SW480 (cell line): ENCODE data around the gene NES.
A peak's percentile ranks its signal among the peaks of the same experiment; 100 is the strongest.

Experiments used
- DNase-seq: peaks from one replicate; pipeline ENCODE4 v3.0.0-alpha.2; 2016; ENCODE audit warnings: low spot score

The NES gene

GRCh38 chr1:156676820-156677615 is at the start of gene NES:
Gene NES, minus strand, starts transcription at chr1:156677407. Its CDS starts 143 bp downstream, at chr1:156677264.
- DNase-seq, result peak; percentile 85

DNA sequence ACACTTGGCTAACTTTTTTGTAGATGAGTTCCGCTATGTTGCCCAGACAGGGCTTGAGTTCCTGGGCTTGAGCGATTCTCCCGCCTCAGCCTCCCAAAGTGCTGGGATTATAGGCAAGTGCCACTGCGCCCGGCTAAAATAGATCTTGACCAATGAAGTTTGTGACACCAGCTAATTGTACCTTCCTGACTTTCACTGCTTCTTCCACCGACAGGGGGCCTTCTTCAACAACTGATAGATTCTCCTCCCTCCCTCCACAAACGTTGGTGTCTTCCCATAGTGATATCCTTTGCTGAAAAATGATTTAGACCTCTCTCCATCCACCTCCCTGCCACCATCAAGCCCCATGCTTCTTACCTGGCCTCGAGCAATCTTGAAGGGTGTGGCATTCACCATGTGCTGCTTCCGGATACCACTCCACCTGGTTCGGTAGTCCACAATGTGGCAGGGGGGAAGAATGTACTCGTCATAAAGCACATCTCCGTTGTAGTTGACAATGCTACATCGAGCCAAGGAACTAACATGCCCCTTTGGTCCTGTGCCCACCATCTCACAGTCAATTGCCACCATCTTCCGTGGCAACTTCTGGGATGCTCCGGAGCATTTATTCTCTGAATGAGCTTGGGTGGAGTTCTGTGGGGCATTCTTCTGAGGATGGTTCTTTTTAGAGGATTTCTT is 49.5 kb upstream of the NES start:
- peak; percentile 77 for DNase-seq

DNA sequence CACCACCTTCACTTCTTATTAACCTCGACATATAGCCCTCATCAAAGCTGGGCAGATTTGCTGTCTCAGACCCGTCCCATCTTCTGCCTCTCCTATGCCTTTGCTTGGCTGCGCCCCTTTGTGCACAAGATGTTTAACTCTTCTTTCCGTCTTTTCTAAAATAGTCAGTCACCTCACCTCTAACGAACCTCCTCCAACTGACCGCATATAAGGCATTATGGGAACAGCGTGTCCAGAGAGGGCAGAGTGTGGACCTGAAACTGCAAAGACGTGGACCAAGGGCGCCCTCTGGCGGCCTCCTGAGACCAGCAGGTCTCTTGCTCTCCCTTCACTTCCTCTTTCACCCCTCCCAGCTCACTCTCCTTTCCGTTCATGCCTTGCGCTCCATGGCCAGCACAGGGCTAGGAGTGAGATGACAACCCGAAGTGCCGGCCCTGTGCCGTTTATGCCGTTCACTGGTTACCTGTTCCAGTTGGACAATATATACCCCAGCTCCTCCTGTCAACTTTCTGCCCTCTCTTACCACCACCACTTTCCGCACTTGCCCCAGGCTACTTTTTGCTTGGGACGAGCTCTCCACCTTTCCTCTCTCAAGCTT is 48.6 kb upstream of the NES start:
- peak; percentile 86 for DNase-seq

GRCh38 chr1:156721535-156721934 is 44.3 kb upstream of the NES start:
- no peak for DNase-seq

GRCh38 chr1:156721131-156721530 is 43.9 kb upstream of the NES start:
- no peak for DNase-seq

- DNase-seq, result no peak
Measured at GRCh38 chr1:156717351-156717750, 40.1 kb upstream of the NES start.

GRCh38 chr1:156714830-156715229 is 37.6 kb upstream of the NES start:
- no peak for DNase-seq

DNA sequence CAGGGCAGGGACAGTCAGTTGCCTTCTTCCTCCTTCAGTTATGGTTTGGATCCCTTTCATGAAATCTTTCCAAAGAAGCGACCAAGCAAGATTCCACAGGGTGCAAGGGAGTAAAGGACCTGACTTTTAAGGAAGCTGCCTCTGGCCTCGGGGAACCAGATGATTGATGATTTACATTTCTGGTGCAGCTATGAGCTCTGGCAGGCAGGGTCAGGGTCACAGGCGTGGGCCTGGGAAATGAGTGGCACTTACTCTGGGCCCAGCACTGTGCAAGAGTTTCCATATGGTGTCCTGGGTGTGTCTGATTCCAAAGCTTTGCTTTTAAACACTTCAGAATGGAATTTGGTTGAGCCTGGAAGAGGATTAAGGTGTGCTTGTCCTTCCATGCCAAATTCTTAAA is 35.4 kb upstream of the NES start:
- no peak for DNase-seq

DNA sequence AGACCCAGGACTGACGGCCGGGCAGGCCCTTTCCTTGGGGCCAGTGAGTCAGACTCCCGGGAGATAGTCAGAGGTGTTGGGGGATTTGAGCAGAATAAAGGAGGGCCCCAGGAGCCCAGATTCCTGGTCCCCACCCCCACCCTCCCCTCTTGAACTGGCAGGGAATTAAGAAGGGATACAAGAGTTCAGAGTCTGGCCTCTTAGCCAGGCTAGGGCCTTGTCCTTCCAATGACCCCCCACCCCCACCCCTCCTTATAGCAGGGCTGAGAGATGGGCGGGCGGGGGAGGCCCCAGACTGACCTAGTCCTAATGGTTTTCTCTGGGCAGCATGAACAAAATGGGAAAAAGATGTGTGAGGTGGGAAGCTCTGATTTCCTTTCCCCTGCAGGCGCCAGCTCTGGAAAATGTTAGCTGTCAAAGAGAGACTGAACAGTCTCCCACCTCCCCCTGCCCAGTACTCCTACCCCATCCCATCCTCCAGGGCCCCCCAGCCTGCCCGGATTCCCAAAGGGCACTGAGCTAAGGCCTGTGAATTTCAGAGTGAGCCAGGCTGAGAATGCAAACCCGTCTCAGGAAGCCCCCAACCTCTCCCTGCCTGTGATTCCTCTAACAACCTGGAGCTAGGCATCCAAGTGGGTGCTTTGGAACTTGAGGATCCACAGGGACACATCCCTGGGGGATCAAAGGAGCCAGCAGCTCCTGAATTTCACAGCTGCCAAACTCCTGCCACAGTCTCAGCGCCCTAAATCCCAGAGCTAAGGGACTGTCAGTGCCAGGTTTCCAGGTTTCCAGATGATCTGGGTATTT is 34.0 kb upstream of the NES start:
- no peak for DNase-seq

DNA sequence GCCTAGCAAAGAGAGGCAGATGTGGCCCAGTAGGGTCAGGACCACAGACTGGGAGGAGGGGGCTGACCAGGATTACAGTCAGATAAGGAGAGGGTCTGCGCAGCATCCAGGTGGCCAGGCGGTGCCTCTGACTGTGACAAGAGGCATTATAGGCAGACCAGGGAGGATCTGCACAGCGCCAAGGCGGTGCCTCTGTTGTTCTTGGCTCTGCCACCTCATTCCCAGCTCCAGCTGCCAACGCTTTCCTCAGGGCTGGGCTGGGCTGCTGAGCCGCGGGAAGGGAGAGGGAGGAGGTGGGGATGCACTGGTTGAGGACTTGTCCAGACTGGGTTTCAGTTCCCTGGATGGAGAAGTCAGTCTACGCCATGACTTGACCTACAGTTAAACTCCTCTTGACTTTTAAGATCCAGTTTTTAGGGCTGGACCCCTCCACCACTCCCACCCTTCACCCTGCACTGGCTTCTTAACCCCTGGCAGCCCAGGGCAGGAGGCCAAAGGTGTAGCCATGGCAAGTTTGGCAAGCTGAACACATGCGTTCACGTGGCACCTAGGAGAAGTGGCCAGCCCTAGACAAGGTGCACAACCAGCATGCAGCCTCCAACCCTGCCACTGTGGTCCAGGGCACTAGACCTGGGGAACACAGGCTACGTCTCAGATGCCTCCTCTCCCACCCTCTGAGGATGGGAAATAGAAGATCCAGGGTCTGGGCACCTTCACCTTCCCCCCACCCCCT is 32.7 kb upstream of the NES start:
- no peak for DNase-seq

- no peak for DNase-seq
Measured at GRCh38 chr1:156709031-156709430, 31.8 kb upstream of the NES start.

DNA sequence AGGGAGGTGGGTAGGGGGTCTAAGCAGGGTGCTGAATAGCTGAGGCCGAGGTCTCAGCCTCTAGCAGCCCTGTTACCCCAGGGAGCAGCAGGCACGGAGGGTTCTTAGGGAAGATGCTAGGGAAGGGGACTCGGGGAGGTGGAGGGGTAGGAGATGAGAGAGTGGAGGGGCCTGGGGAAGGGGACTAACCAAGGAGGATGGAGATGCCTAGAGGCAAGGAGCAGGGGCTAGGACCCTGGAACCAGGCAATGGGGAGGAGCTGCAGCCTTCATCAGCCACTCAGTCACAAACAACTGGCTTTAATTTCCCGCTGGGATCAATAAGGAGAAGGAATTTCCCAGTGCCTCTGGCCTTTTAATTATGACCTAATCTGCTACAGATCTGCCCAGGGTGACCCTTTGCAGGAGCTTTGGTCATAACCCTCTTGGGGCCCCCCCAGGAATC is 31.0 kb upstream of the NES start:
- DNase-seq, result no peak

DNA sequence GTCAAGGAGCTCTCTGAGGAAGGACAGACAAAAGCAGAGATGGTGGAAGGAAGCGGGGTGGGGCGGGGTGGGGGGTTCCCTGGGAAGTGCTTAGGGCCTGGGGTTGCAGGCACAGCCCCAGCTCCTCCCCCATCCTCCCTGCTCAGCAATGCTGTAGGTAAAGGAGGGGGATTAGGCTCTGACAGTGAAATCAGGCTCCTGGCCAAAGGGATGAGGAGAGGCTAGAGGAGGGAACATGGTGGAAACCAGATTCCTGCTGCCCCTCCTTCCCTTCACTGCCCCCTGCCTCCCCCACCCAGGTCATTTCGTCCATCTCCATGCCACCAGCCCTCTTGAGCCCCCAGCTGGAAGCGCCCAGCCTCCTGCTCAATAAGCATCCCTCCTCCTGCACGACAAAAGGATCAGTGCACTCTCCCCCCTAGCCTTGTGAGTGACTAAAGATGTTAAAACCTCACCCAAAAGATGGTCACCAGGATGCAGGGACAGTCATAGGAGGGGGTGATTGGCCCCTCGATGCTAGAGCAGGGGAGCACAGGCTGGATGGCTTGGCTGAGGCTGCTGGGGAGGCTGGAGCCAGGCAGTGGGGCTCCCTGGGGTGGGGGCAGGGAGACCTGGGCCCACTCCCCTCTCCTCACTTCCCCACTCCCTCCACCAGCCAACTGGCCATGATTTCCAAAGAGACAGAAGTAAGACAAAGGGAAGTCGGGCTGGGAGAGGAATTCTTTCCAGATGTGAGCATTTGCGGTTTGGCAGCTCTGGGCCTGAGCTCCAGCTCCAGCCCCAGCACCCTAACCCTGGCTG is 30.4 kb upstream of the NES start:
- DNase-seq, result no peak

GRCh38 chr1:156706657-156707416 is 29.6 kb upstream of the NES start:
- no peak for DNase-seq

GRCh38 chr1:156705918-156706656 is 28.9 kb upstream of the NES start:
- DNase-seq, result peak; percentile 87

DNA sequence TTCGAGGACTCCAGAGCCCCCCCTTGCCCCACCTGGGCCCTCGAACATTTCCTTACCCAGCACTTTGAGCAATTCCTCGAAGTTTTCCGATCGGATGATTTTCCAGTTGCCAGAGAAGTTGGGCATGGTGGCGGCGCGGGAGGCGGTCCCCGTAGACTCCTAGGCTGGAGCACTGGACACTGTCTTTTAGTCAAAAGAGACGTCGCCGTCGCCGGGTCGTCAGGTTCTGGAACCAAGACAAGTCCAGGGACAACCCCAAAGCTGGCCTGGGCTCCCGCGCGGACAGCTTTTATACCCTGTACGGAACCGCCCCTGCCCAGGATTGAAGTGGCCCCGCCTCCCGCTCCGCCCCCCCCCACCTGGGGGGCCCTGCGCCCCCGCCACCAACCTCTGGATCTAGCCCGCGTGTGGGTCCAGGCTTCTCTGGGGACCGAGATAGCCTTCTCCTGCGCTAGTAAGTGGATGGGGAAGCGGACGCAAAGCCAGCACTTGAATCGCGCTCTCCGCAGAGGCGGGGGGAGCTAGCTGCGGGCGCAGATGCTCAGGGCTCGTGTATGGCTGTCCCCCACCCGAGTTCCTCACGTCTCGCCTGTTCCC is 28.2 kb upstream of the NES start, which contains the start of gene CRABP2:
TSS of gene CRABP2 (minus strand) at position 263 of the 597 bp plus-strand sequence. CDS start at position 126, 137 bp downstream.
- peak; percentile 81 for DNase-seq

GRCh38 chr1:156704930-156705320 is 27.7 kb upstream of the NES start:
- DNase-seq, result peak; percentile 55

GRCh38 chr1:156704166-156704711 is 27.0 kb upstream of the NES start:
- DNase-seq, result no peak
